PC-3 (cell line): Measurements from ENCODE around the gene ZNF724.

ENCODE experiments used
- EZH2 ChIP-seq: fragments of 300-600 bp; sonication (generic); IDR thresholded peaks from one replicate; pipeline ENCODE4 v1.6.1; 2017; ENCODE audit warnings: antibody characterized with exemption, mild to moderate bottlenecking, low read length; ENCODE audit not compliant: unreplicated experiment
- EZH2phosphoT487 ChIP-seq: fragments of 300-600 bp; sonication (generic); IDR thresholded peaks from 2 replicates; pipeline ENCODE4 v1.6.1; 2018; ENCODE audit warnings: mild to moderate bottlenecking, antibody characterized with exemption, low read length, borderline replicate concordance
- TF ChIP-seq, protein P1 (sequence below): fragments of 300-600 bp; sonication (generic); conservative IDR thresholded peaks from 2 replicates; pipeline ENCODE4 v1.5.1; 2017; ENCODE audit warnings: antibody characterized with exemption, low read depth, mild to moderate bottlenecking, low read length

DNA sequence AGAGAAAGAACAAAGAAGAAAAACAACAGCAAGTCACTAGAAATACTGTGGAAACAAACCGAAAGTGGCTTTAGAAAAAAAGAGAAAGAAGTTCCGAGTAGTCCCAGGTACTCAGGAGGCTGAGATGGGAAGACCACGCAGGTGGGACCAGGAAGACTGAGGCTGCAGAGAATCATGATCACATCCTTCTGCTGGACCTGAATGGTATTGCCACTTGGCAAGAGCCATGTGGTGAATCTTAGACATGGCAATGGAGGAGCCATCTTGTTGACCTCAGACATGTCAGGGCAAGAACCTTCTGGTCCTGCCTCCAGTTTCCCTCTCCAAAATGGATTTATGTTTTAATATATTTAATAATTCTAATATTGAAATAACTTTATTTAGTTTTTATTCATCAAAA is 37.4 kb upstream of the ZNF724 start:
- TF ChIP-seq, protein P1, sequence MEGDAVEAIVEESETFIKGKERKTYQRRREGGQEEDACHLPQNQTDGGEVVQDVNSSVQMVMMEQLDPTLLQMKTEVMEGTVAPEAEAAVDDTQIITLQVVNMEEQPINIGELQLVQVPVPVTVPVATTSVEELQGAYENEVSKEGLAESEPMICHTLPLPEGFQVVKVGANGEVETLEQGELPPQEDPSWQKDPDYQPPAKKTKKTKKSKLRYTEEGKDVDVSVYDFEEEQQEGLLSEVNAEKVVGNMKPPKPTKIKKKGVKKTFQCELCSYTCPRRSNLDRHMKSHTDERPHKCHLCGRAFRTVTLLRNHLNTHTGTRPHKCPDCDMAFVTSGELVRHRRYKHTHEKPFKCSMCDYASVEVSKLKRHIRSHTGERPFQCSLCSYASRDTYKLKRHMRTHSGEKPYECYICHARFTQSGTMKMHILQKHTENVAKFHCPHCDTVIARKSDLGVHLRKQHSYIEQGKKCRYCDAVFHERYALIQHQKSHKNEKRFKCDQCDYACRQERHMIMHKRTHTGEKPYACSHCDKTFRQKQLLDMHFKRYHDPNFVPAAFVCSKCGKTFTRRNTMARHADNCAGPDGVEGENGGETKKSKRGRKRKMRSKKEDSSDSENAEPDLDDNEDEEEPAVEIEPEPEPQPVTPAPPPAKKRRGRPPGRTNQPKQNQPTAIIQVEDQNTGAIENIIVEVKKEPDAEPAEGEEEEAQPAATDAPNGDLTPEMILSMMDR, result no peak
- TF ChIP-seq EZH2, result no peak
- TF ChIP-seq EZH2phosphoT487, result no peak
